CD4-positive, CD25-positive, alpha-beta regulatory T cell (primary cell): ENCODE data around the gene RBM17. TPM values are rescaled to one million over a fixed set of nuclear protein-coding genes. Genes with fewer than 3 reads are reported as not detected.

ENCODE experiments used
- ATAC-seq, 2 donors: fragments of 150-1000 bp; cut with Tn5 transposase; one replicate each; pipeline ENCODE4 v1.10.0; 2021; ENCODE audit warnings: low read depth in 2 of 2, moderate number of reproducible peaks in 2 of 2, moderate library complexity in 1 of 2
- DNase-seq, 3 donors: peaks; one replicate each; pipeline versions ENCODE4 v3.0.0 to v3.0.0-alpha.2; 2012 to 2022; ENCODE audit warnings: mixed read lengths in 1 of 3
- H3K27ac ChIP-seq: one replicate; pipeline ENCODE4 v1.7.0; 2013; ENCODE audit warnings: mild to moderate bottlenecking, low read length; ENCODE audit not compliant: insufficient read depth, poor library complexity, severe bottlenecking
- H3K27me3 ChIP-seq: one replicate; pipeline ENCODE4 v1.7.0; 2013; ENCODE audit warnings: low read length; ENCODE audit not compliant: control insufficient read depth, insufficient read depth
- H3K36me3 ChIP-seq: one replicate; pipeline ENCODE4 v1.7.0; 2013; ENCODE audit warnings: mild to moderate bottlenecking, low read length, moderate library complexity; ENCODE audit not compliant: control insufficient read depth, insufficient read depth
- H3K4me1 ChIP-seq: 2 replicates; pipeline ENCODE4 v1.7.0; 2013; ENCODE audit warnings: mild to moderate bottlenecking, low read length; ENCODE audit not compliant: insufficient read depth, control insufficient read depth, poor library complexity, severe bottlenecking
- H3K4me3 ChIP-seq: one replicate; pipeline ENCODE4 v1.7.0; 2013; ENCODE audit warnings: low read depth, mild to moderate bottlenecking, low read length, moderate library complexity
- H3K9me3 ChIP-seq, 2 experiments: 1 replicate in 1 of 2; 2 replicates in 1 of 2; pipeline ENCODE4 v1.7.0; 2013; ENCODE audit warnings: low read length in 2 of 2, mild to moderate bottlenecking in 1 of 2, moderate library complexity in 1 of 2; ENCODE audit not compliant: control insufficient read depth in 2 of 2
- H3K27ac Mint-ChIP-seq, 3 donors: one replicate each; pipeline ENCODE4 v1.8.0; 2020 to 2022; ENCODE audit warnings: mild to moderate bottlenecking in 3 of 3, mixed read lengths in 3 of 3, moderate library complexity in 2 of 3
- H3K27me3 Mint-ChIP-seq: one replicate; pipeline ENCODE4 v1.8.0; 2022; ENCODE audit warnings: mild to moderate bottlenecking, mixed read lengths
- H3K36me3 Mint-ChIP-seq: one replicate; pipeline ENCODE4 v1.8.0; 2020; ENCODE audit warnings: mixed read lengths
- H3K4me1 Mint-ChIP-seq, 4 donors: one replicate each; pipeline ENCODE4 v1.8.0; 2020 to 2022; ENCODE audit warnings: mixed read lengths in 4 of 4, mild to moderate bottlenecking in 1 of 4
- H3K4me3 Mint-ChIP-seq, 4 donors: one replicate each; pipeline ENCODE4 v1.8.0; 2020 to 2022; ENCODE audit warnings: mild to moderate bottlenecking in 4 of 4, mixed read lengths in 4 of 4, moderate library complexity in 3 of 4
- H3K9me3 Mint-ChIP-seq, 7 donors: one replicate each; pipeline ENCODE4 v1.8.0; 2020 to 2022; ENCODE audit warnings: mixed read lengths in 7 of 7, mild to moderate bottlenecking in 3 of 7, moderate library complexity in 2 of 7
- polyA plus RNA-seq, 4 donors: library from polyadenylated mRNA; unstranded; fragments of 300-500 nt; fragmentation: Illumina TruSeq; gene quantifications; one replicate each; pipeline ENCODE4 v1.2.3, GENCODE V29; 2021
- total RNA-seq: library from RNA; stranded (reverse); gene quantifications from one replicate; pipeline ENCODE4 v1.2.3, GENCODE V29; 2022

The RBM17 gene
- total and polyA plus RNA-seq, 5 donors from 2014 or later: 63.6 to 168 (median 66.8) TPM

DNA sequence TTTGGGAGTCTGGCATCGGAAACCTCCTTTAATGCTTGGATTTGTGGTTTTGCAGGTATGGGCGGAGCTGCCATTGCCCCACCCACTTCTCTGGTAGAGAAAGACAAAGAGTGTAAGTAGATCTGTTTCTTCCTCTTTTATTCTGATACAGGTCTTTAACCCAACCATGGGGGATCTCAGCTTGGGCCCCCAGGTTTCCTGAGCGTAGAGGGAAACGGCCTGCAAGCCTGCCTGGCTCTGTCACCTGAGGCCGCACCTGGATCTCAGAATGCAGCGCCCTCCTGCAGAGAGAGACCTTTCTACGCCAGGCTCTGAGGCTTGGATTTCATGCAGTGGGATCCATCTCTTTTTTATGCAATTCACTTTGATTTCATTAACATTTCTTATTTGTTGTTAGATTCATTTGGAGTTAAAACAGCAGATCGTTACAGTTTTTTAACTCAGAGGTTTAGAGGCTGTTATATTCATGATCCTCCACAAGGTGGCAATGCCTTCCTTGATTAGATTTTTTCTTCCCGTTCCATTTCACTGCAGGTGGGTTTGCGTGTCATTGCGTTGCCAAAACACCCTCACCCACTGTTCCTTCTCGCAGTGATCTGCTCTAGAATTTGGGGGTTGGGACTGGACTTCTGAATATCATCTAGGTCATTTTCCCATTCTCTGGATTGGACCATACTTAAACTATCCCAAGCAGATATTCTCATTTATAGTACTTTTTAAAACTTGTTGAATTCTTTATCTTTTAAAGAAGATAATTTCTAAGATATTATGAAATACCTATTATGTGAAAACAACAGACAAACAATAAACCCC, 20.0 kb downstream of the RBM17 start:
- peak overlapping the region; percentile 26 for H3K4me3 ChIP-seq
- Mint-ChIP-seq H3K36me3 (peaks cover 43% of the 10 kb centered on the region), H3K4me1 (peaks cover 22 to 35% (median 33%) of the 10 kb centered on the region in 4 donors), H3K9me3 (no peaks in the 10 kb centered on the region), H3K27me3 (no peaks in the 10 kb centered on the region), H3K4me3 (peak overlapping the region in 2 of 4 donors; percentile 50 to 63), H3K27ac (peak overlapping the region in 2 of 3 donors; percentile 39 to 85)
- H3K36me3 ChIP-seq: peaks cover 86% of the 10 kb centered on the region
- no peaks in the 10 kb centered on the region for H3K9me3 ChIP-seq
- DNase-seq: peak; percentile 22 to 74 (median 69)
- H3K27me3 ChIP-seq: no peaks in the 10 kb centered on the region
- H3K27ac ChIP-seq: peak overlapping the region; percentile 35
- peak; percentile 57 to 60 for ATAC-seq
- H3K4me1 ChIP-seq: peaks cover 13% of the 10 kb centered on the region

DNA sequence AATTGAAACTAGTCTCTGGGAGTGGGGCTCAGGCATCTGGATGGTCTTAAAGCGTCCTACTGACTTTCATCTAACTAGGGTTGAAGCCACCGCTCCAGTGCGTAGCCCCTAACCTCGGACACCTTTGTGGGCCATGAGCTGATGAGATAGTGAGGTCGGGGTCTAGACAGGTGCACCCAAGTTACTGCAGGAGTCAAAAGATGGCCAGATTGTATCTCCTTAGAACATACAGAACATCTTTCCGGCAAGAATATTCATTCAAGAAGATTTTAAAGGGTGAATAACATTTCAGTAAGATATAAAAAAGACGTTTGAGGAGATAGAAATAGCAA, 20.6 kb downstream of the RBM17 start:
- Mint-ChIP-seq H3K36me3 (peaks cover 49% of the 10 kb centered on the region), H3K4me3 (peak overlapping the region in 3 of 4 donors; percentile 19 to 63 (median 61)), H3K9me3 (no peaks in the 10 kb centered on the region), H3K27ac (peak overlapping the region in 2 of 3 donors; percentile 1 to 39), H3K4me1 (peaks cover 20 to 32% (median 28%) of the 10 kb centered on the region in 4 donors), H3K27me3 (no peaks in the 10 kb centered on the region)
- peak overlapping the region; percentile 35 for H3K27ac ChIP-seq
- DNase-seq (no peak), ATAC-seq (no peak)
- no peaks in the 10 kb centered on the region for H3K27me3 ChIP-seq
- peaks cover 87% of the 10 kb centered on the region for H3K36me3 ChIP-seq
- H3K4me1 ChIP-seq: peaks cover 13% of the 10 kb centered on the region
- H3K9me3 ChIP-seq: no peaks in the 10 kb centered on the region
- H3K4me3 ChIP-seq: peak overlapping the region; percentile 26

DNA sequence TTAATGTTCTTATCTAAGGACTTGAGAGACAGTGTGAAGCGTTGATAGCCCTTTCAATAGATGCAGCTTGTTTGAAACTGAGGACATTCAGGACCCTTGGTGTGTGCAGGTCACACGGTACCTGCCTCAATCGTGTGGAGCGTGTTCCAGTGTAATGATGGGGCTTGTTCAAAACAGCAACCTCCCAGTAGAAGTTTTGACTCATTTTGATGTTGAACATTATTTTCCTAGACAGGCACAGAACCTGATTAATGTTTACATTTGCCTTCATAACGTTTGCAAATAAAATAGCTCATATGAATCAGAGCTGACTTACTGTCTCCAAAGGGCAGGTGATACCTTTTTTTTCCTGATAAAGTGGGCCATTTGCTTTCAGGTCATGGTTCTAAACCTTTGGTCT, 21.3 kb downstream of the RBM17 start:
- peaks cover 87% of the 10 kb centered on the region for H3K36me3 ChIP-seq
- Mint-ChIP-seq H3K9me3 (no peaks in the 10 kb centered on the region), H3K27ac (peak overlapping the region in 2 of 3 donors; percentile 58 to 86), H3K27me3 (no peaks in the 10 kb centered on the region), H3K4me1 (peaks cover 22 to 28% (median 25%) of the 10 kb centered on the region in 4 donors), H3K36me3 (peaks cover 53% of the 10 kb centered on the region), H3K4me3 (peak overlapping the region in 3 of 4 donors; percentile 19 to 63 (median 48))
- peak overlapping the region; percentile 35 for H3K27ac ChIP-seq
- no peaks in the 10 kb centered on the region for H3K9me3 ChIP-seq
- H3K27me3 ChIP-seq: no peaks in the 10 kb centered on the region
- ATAC-seq (no peak), DNase-seq (no peak)
- H3K4me1 ChIP-seq: peaks cover 13% of the 10 kb centered on the region
- H3K4me3 ChIP-seq: no peak overlapping the region

DNA sequence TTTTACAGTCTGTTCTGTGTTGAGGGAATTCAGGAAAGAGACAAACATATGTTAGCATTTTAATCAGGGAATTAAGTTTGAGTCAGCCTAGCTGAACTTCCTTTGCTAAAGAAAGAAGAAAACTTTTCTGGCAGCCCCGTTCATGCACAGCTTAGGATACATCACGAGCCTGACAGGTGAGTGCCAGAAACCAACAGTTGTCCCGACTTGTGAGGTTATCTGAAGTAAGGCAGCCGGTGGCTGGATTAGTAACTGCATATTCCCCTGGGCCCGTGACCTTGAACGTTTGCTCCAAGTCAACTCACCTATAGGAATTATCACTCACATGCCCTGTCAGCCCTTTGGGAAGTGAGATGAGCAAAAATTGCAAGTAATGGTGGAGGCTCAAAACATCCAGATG, 24.1 kb downstream of the RBM17 start:
- H3K36me3 Mint-ChIP-seq: peaks cover 54% of the 10 kb centered on the region
- peaks cover 22 to 26% (median 23%) of the 10 kb centered on the region in 4 donors for H3K4me1 Mint-ChIP-seq
- Histone ChIP-seq H3K4me3 (no peak overlapping the region), H3K36me3 (peaks cover 76% of the 10 kb centered on the region), H3K27ac (no peak overlapping the region), H3K27me3 (no peaks in the 10 kb centered on the region), H3K4me1 (peaks cover 13% of the 10 kb centered on the region), H3K9me3 (no peaks in the 10 kb centered on the region)
- DNase-seq (no peak), ATAC-seq (no peak)
- H3K4me3 Mint-ChIP-seq: no peak overlapping the region
- H3K27me3 Mint-ChIP-seq: no peaks in the 10 kb centered on the region
- H3K9me3 Mint-ChIP-seq: no peaks in the 10 kb centered on the region
- no peak overlapping the region for H3K27ac Mint-ChIP-seq

DNA sequence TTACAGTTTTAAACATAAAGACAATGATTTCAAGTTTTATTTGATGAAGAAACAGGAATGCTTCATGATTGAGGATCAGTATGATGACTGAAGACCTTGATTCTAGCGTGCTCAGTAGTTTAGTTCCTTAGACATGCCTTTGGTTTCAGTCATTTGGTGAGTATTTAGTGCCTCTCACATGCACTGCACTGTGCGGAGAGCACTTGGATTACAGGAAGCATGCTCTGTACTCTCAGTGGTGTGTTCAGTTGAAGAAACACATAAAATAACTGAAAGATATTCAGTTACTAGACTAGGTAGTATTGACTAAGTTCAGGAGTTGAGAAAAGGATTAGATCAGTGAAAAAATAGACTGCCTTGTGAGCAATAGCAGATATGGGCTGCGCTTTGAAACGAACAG, 25.5 kb downstream of the RBM17 start:
- Mint-ChIP-seq H3K4me1 (peaks cover 11 to 17% (median 12%) of the 10 kb centered on the region in 4 donors), H3K4me3 (no peak overlapping the region), H3K36me3 (peaks cover 46% of the 10 kb centered on the region), H3K27me3 (no peaks in the 10 kb centered on the region), H3K9me3 (no peaks in the 10 kb centered on the region), H3K27ac (peak overlapping the region in 2 of 3 donors; percentile 15 to 65)
- ATAC-seq (no peak), DNase-seq (no peak)
- Histone ChIP-seq H3K36me3 (peaks cover 65% of the 10 kb centered on the region), H3K4me3 (no peak overlapping the region), H3K27me3 (no peaks in the 10 kb centered on the region), H3K27ac (no peak overlapping the region), H3K4me1 (peaks cover 2% of the 10 kb centered on the region), H3K9me3 (no peaks in the 10 kb centered on the region)

DNA sequence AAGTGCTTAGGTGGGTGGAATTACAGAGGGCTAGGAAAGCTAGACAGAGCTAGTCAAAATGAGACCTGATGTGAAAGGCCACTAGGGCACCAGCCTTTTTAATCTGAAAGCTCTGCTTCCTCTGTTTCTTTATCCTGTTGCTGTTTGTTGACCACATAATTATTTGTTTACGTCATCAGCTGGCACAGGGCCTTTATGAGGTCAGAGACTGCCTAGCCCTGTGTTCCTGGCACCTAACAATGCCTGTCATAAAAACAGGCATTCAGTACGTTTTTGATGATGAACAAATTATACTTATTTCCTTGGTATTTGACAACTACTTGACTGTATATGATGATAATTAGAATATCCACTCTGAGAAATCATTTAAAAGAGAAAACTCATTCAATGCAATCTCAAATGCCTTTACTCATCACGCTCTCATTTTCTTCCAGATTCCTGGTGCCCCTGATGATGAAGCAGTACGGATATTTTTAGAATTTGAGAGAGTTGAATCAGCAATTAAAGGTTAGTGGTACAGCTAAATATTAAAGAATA, 26.0 kb downstream of the RBM17 start:
- Mint-ChIP-seq H3K36me3 (peaks cover 43% of the 10 kb centered on the region), H3K4me3 (no peak overlapping the region), H3K9me3 (no peaks in the 10 kb centered on the region), H3K4me1 (peaks cover 8 to 18% (median 13%) of the 10 kb centered on the region in 4 donors), H3K27me3 (no peaks in the 10 kb centered on the region), H3K27ac (peak overlapping the region in 2 of 3 donors; percentile 65 to 73)
- Histone ChIP-seq H3K4me3 (no peak overlapping the region), H3K36me3 (peaks cover 60% of the 10 kb centered on the region), H3K9me3 (no peaks in the 10 kb centered on the region), H3K4me1 (no peaks in the 10 kb centered on the region), H3K27me3 (no peaks in the 10 kb centered on the region), H3K27ac (no peak overlapping the region)
- no peak for DNase-seq
- no peak for ATAC-seq

DNA sequence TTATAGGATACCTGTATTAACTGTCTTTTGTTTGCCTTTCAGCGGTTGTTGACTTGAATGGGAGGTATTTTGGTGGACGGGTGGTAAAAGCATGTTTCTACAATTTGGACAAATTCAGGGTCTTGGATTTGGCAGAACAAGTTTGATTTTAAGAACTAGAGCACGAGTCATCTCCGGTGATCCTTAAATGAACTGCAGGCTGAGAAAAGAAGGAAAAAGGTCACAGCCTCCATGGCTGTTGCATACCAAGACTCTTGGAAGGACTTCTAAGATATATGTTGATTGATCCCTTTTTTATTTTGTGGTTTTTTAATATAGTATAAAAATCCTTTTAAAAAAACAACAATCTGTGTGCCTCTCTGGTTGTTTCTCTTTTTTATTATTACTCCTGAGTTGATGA, 26.6 kb downstream of the RBM17 start:
- no peak overlapping the region for H3K27ac ChIP-seq
- no peaks in the 10 kb centered on the region for H3K9me3 Mint-ChIP-seq
- no peak for ATAC-seq
- H3K27me3 ChIP-seq: no peaks in the 10 kb centered on the region
- H3K4me3 Mint-ChIP-seq: no peak overlapping the region
- no peaks in the 10 kb centered on the region for H3K27me3 Mint-ChIP-seq
- peaks cover 38% of the 10 kb centered on the region for H3K36me3 Mint-ChIP-seq
- H3K36me3 ChIP-seq: peaks cover 56% of the 10 kb centered on the region
- no peak overlapping the region for H3K4me3 ChIP-seq
- no peaks in the 10 kb centered on the region for H3K4me1 ChIP-seq
- H3K4me1 Mint-ChIP-seq: peaks cover 5 to 17% (median 11%) of the 10 kb centered on the region in 4 donors
- DNase-seq: no peak
- H3K27ac Mint-ChIP-seq: peak overlapping the region in 1 of 3 donors; percentile 73
- no peaks in the 10 kb centered on the region for H3K9me3 ChIP-seq
